GM06990 (cell line): ENCODE measurements around the gene STRIT1.

Experiments
- DNase-seq: peaks from one replicate; pipeline ENCODE4 v3.0.0-alpha.2; 2011; ENCODE audit not compliant: insufficient read length; ENCODE audit errors: extremely low read depth
- H3K27me3 ChIP-seq: replicated peaks from 2 replicates; pipeline ENCODE4 v1.6.0; 2011; ENCODE audit warnings: low read length; ENCODE audit not compliant: control insufficient read depth, insufficient read depth
- H3K36me3 ChIP-seq: 2 replicates; pipeline ENCODE4 v1.5.1; 2011; ENCODE audit warnings: low read length; ENCODE audit not compliant: control insufficient read depth, insufficient read depth
- H3K4me3 ChIP-seq: replicated peaks from 2 replicates; pipeline ENCODE4 v1.5.1; 2011; ENCODE audit warnings: low read depth, mild to moderate bottlenecking, control low read depth, low read length
- CTCF ChIP-seq: IDR thresholded peaks from 2 replicates; pipeline ENCODE4 v1.5.1; 2011; ENCODE audit warnings: low read length, control low read depth, mild to moderate bottlenecking, inconsistent platforms; ENCODE audit not compliant: insufficient read depth, poor library complexity, severe bottlenecking

The STRIT1 gene

GRCh38 chr3:155327871-155328270 lies 34.4 kb upstream of the STRIT1 start:
- Histone ChIP-seq H3K36me3 (no peaks in the 10 kb centered on the region), H3K4me3 (no peak overlapping the region), H3K27me3 (no peaks in the 10 kb centered on the region)
- no peak for TF ChIP-seq CTCF
- no peak for DNase-seq

- TF ChIP-seq CTCF, result no peak
- no peak for DNase-seq
- H3K4me3 ChIP-seq, result no peak overlapping the region
- H3K27me3 ChIP-seq, result no peaks in the 10 kb centered on the region
- no peaks in the 10 kb centered on the region for H3K36me3 ChIP-seq
Measured at GRCh38 chr3:155327430-155327829, 33.9 kb upstream of the STRIT1 start.

GRCh38 chr3:155326901-155327300 lies 33.4 kb upstream of the STRIT1 start:
- no peaks in the 10 kb centered on the region for H3K27me3 ChIP-seq
- H3K36me3 ChIP-seq, result no peaks in the 10 kb centered on the region
- DNase-seq, result no peak
- no peak overlapping the region for H3K4me3 ChIP-seq
- no peak for TF ChIP-seq CTCF

GRCh38 chr3:155326244-155326643 lies 32.8 kb upstream of the STRIT1 start:
- TF ChIP-seq CTCF, result no peak
- H3K36me3 ChIP-seq, result no peaks in the 10 kb centered on the region
- H3K27me3 ChIP-seq, result no peaks in the 10 kb centered on the region
- H3K4me3 ChIP-seq, result no peak overlapping the region
- DNase-seq, result no peak

GRCh38 chr3:155325263-155325835 lies 31.9 kb upstream of the STRIT1 start:
- DNase-seq, result no peak
- Histone ChIP-seq H3K4me3 (no peak overlapping the region), H3K36me3 (no peaks in the 10 kb centered on the region), H3K27me3 (no peaks in the 10 kb centered on the region)
- no peak for TF ChIP-seq CTCF
